Osteoblast (primary cell): Measurements from ENCODE around the gene PDPK1. TPM values are rescaled to one million over a fixed set of nuclear protein-coding genes. Genes with fewer than 3 reads are reported as not detected.
A peak's percentile ranks its signal among the peaks of the same experiment; 100 is the strongest.
"Not testable (repeated sequence)": the region's sequence is repeated elsewhere in the genome, so short reads cannot be mapped to it uniquely, and the experiment has no call there.

ENCODE experiments used
- DNase-seq: peaks from one replicate; pipeline ENCODE4 v3.0.0; 2011; ENCODE audit warnings: low spot score, mixed read lengths; ENCODE audit not compliant: insufficient read length; ENCODE audit errors: missing footprints
- H2AFZ ChIP-seq: 2 replicates; pipeline ENCODE4 v1.6.0; 2011; ENCODE audit warnings: mild to moderate bottlenecking, low read length
- H3K27ac ChIP-seq: 2 replicates; pipeline ENCODE4 v1.5.1; 2011; ENCODE audit warnings: mild to moderate bottlenecking, low read depth, low read length, moderate library complexity
- H3K27me3 ChIP-seq: 2 replicates; pipeline ENCODE4 v1.6.0; 2012; ENCODE audit warnings: mild to moderate bottlenecking, control low read depth, inconsistent platforms, low read length, moderate library complexity; ENCODE audit not compliant: insufficient read depth
- H3K36me3 ChIP-seq: 2 replicates; pipeline ENCODE4 v1.5.1; 2011; ENCODE audit warnings: mild to moderate bottlenecking, low read length, control low read depth, moderate library complexity; ENCODE audit not compliant: insufficient read depth
- H3K4me1 ChIP-seq: 2 replicates; pipeline ENCODE4 v1.5.1; 2011; ENCODE audit warnings: mild to moderate bottlenecking, low read length, control low read depth, moderate library complexity; ENCODE audit not compliant: insufficient read depth
- H3K4me2 ChIP-seq: 2 replicates; pipeline ENCODE4 v1.6.0; 2011; ENCODE audit warnings: mild to moderate bottlenecking, low read length; ENCODE audit not compliant: insufficient read depth
- H3K4me3 ChIP-seq: fragments of 200-600 bp; sonication (generic); 3 replicates; pipeline ENCODE4 v1.5.1; 2012; ENCODE audit warnings: mild to moderate bottlenecking, low read length, inconsistent platforms; ENCODE audit not compliant: insufficient read depth
- H3K79me2 ChIP-seq: 2 replicates; pipeline ENCODE4 v1.6.0; 2012; ENCODE audit warnings: mild to moderate bottlenecking, low read length, control low read depth, inconsistent platforms; ENCODE audit not compliant: insufficient read depth
- H3K9me3 ChIP-seq: 2 replicates; pipeline ENCODE4 v1.5.1; 2011; ENCODE audit warnings: low read depth, low read length, control low read depth
- H4K20me1 ChIP-seq: 2 replicates; pipeline ENCODE4 v1.6.0; 2012; ENCODE audit warnings: mild to moderate bottlenecking, low read length, control low read depth; ENCODE audit not compliant: insufficient read depth
- CTCF ChIP-seq: IDR thresholded peaks from 2 replicates; pipeline ENCODE4 v1.5.1; 2011; ENCODE audit warnings: mild to moderate bottlenecking, low read depth, low read length, moderate library complexity; ENCODE audit errors: extremely low read depth
- total RNA-seq: library from RNA; depleted of rRNA; stranded (reverse); fragments of >200 nt; gene quantifications from 2 replicates; pipeline ENCODE4 v1.2.3, GENCODE V29; 2012

Gene PDPK1
- total RNA-seq, 1 donor = 23.2 TPM

GRCh38 chr16:2532494-2533141 lies 5.2 kb upstream of the PDPK1 start:
- Histone ChIP-seq H4K20me1 (peaks cover 10% of the 10 kb centered on the region), H3K4me3 (peak overlapping the region; percentile 87), H3K9me3 (no peaks in the 10 kb centered on the region), H3K27me3 (no peaks in the 10 kb centered on the region), H3K4me1 (peaks cover 16% of the 10 kb centered on the region), H3K27ac (peak overlapping the region; percentile 42), H2AFZ (peak overlapping the region; percentile 77), H3K4me2 (peak overlapping the region; percentile 99), H3K79me2 (peaks cover 7% of the 10 kb centered on the region), H3K36me3 (peaks cover 18% of the 10 kb centered on the region)
- TF ChIP-seq CTCF = no peak
- peak; percentile 81 for DNase-seq

DNA sequence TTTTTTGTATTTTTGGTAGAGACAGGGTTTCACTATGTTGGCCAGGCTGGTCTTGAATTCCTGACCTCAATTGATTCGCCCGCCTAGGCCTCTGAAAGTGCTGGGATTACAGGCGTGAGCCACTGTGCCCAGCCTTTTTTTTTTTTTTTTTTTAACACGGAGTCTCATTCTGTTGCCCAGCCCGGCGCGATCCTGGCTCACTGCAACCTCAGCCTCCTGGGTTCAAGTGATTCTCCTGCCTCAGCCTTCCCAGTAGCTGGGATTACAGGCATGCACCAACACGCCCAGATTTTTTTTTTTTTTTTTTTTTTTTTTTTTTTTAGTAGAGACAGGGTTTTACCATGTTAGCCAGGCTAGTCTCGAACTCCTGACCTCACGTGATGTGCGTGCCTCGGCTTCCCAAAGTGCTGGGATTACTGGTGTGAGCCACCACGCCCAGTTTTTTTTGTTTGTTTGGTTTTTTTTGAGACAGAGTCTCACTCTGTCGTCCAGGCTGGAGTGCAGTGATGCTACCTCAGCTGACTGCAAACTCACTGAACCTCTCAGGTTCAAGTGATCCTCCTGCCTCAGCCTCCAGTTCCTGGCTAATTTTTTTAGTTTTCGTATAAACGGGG lies 4.6 kb upstream of the PDPK1 start:
- H3K79me2 ChIP-seq, H4K20me1 ChIP-seq, DNase-seq, H3K9me3 ChIP-seq, H3K27me3 ChIP-seq, H2AFZ ChIP-seq: not testable (repeated sequence)
- Histone ChIP-seq H3K4me3 (peak overlapping the region; percentile 87), H3K27ac (peak overlapping the region; percentile 42), H3K36me3 (peaks cover 13% of the 10 kb centered on the region), H3K4me2 (peak overlapping the region; percentile 99), H3K4me1 (peaks cover 16% of the 10 kb centered on the region)

- Histone ChIP-seq H3K4me2 (no peak overlapping the region), H3K27me3 (no peaks in the 10 kb centered on the region), H3K4me3 (no peak overlapping the region), H2AFZ (no peak overlapping the region), H3K27ac (no peak overlapping the region), H3K4me1 (peaks cover 19% of the 10 kb centered on the region), H3K9me3 (no peaks in the 10 kb centered on the region), H3K79me2 (peaks cover 5% of the 10 kb centered on the region), H3K36me3 (peaks cover 8% of the 10 kb centered on the region), H4K20me1 (peaks cover 7% of the 10 kb centered on the region)
- no peak for TF ChIP-seq CTCF
- no peak for DNase-seq
Measured at GRCh38 chr16:2533912-2534311, 3.9 kb upstream of the PDPK1 start.

DNA sequence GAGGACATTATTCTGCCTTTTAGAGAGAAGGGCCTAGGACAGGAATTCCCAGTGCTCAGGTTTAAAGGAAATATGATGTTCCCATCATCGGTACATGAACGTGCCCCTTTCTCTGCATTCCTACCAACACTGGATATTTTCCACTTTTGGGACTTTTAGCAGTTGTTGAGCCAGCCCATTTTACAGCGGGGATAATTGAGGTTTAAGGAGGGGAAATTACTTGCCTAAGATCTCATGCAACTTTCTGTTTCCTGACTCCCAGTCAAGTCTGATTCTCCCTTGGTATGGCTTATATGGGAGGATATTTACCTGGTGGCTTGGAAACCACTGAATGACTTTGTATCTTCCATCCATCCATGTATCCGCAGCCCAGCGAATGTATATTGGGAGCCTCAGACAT lies 3.5 kb upstream of the PDPK1 start:
- not testable (repeated sequence) for H3K9me3 ChIP-seq, H3K27me3 ChIP-seq, H4K20me1 ChIP-seq, H3K27ac ChIP-seq, H3K79me2 ChIP-seq, H3K36me3 ChIP-seq, H2AFZ ChIP-seq, H3K4me3 ChIP-seq, H3K4me2 ChIP-seq
- H3K4me1 ChIP-seq = peaks cover 22% of the 10 kb centered on the region
- peak; percentile 8 for DNase-seq

DNA sequence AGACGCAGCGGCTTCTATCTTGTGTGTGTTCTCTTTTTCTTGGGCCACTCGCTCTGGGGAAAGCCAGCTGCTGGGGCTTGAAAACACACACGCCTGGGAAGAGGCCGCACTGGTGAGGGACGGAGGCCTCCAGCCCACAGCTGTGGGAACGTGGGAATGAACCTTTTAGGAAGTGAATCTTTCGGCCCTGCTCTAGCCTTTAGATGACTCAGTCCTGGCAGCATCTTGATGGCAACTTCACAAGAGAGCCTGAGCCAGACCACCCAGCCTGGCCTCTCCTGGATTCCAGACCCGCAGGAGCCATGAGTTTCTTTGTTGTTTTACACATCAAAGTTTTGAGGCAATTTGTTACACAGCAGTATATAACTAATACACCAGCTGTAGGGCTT lies 2.2 kb upstream of the PDPK1 start:
- DNase-seq = peak; percentile 94
- no peak overlapping the region for H3K4me3 ChIP-seq
- H3K9me3 ChIP-seq = no peaks in the 10 kb centered on the region
- no peaks in the 10 kb centered on the region for H3K36me3 ChIP-seq
- peaks cover 26% of the 10 kb centered on the region for H3K4me1 ChIP-seq
- TF ChIP-seq CTCF = no peak
- no peaks in the 10 kb centered on the region for H3K27me3 ChIP-seq
- H3K27ac ChIP-seq = peak overlapping the region; percentile 27
- peaks cover 22% of the 10 kb centered on the region for H3K79me2 ChIP-seq
- H2AFZ ChIP-seq = no peak overlapping the region
- peaks cover 15% of the 10 kb centered on the region for H4K20me1 ChIP-seq
- no peak overlapping the region for H3K4me2 ChIP-seq

GRCh38 chr16:2539192-2539844 lies 1.5 kb downstream of the PDPK1 start:
- peaks cover 42% of the 10 kb centered on the region for H3K79me2 ChIP-seq
- not testable (repeated sequence) for H3K27me3 ChIP-seq, H3K36me3 ChIP-seq, H3K4me3 ChIP-seq, H2AFZ ChIP-seq, H3K9me3 ChIP-seq
- peak overlapping the region; percentile 33 for H3K27ac ChIP-seq
- peak; percentile 34 for DNase-seq
- H3K4me1 ChIP-seq = peaks cover 14% of the 10 kb centered on the region
- H4K20me1 ChIP-seq = peaks cover 11% of the 10 kb centered on the region
- peak overlapping the region; percentile 40 for H3K4me2 ChIP-seq
